Skin epidermis (tissue), 12 donors: ENCODE results near the gene IQCH.

Experiments
- H3K27ac ChIP-seq, 21 experiments: fragments of 200-600 bp; sonication (generic) in 11 of 21; one replicate each; pipeline ENCODE4 v1.5.0; 2020; ENCODE audit warnings: mild to moderate bottlenecking in 3 of 21, inconsistent platforms in 2 of 21, moderate library complexity in 2 of 21
- H3K4me3 ChIP-seq, 7 experiments: fragments of 200-600 bp; sonication (generic) in 2 of 7; one replicate each; pipeline ENCODE4 v1.5.0; 2020; ENCODE audit warnings: inconsistent platforms in 2 of 7, mild to moderate bottlenecking in 2 of 7, moderate library complexity in 1 of 7

IQCH gene

DNA sequence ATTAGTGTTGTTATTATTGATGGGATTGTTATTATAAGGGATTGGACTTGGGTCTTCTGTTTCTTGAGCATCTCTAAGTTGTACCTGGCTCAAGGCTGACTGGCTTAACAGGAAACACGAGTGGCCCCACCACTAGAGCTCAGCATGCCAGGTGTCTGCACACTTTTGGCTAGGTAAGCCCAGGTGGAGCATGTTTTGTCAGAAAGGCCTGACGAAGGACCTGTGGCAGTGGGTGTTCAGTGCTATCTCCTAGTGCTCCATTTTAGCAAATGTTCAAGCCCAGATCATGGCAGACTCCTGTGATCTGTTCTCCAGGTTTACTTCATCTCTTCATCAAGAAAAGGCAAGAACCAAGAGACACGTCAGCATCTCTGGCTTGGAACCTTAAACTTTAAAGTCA is 291.3 kb downstream of the IQCH start:
- Histone ChIP-seq H3K4me3 (no peak overlapping the region), H3K27ac (no peak overlapping the region)

- Histone ChIP-seq H3K4me3 (no peak overlapping the region), H3K27ac (no peak overlapping the region)
These were observed 292.5 kb downstream of the IQCH start for GRCh38 chr15:67547064-67547463.

- H3K27ac ChIP-seq: no peak overlapping the region
- H3K4me3 ChIP-seq: no peak overlapping the region
These were observed 293.2 kb downstream of the IQCH start for GRCh38 chr15:67547836-67548235.

- H3K27ac ChIP-seq: no peak overlapping the region
- H3K4me3 ChIP-seq: no peak overlapping the region
These were observed 293.8 kb downstream of the IQCH start for GRCh38 chr15:67548236-67548852.

GRCh38 chr15:67548862-67549651 is 294.5 kb downstream of the IQCH start:
- H3K27ac ChIP-seq: no peak overlapping the region
- H3K4me3 ChIP-seq: no peak overlapping the region

DNA sequence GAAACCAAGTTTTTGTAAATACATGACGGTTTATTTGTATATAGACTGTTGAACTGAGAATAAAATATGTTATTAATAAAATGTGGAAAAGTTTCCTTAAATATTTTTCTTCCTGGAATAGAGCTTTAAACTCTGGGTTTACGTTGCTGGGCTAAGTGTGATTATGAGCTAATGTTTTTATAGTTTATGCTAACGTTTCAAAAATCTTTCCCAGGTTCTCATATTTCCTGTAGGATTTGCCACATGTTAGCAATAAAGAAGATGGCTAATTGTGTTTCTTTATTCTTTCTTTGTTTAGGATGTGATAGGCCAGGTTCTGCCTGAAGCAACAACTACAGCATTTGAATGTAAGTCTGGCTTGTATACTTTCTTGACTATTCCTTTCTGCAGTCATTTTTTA is 295.1 kb downstream of the IQCH start:
- H3K27ac ChIP-seq: no peak overlapping the region
- H3K4me3 ChIP-seq: no peak overlapping the region

DNA sequence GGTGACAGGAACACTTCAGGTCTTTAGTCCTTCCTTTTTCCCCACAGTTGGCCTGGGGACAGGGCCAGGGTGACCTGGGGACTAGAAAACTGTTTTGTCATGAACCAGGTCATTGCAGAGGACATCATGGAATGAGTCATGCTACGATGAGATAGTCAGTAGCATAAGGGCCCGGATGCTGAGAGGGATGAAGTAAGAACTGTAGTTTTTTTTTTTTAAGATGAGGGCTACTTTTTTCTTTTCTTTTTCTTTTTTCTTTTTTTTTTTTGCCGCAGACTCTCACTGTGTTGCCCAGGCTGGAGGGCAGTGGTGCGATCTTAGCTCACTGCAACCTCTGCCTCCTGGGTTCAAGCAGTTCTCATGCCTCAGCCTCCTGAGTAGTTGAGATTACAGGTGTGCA is 295.9 kb downstream of the IQCH start:
- Histone ChIP-seq H3K27ac (no peak overlapping the region), H3K4me3 (no peak overlapping the region)

GRCh38 chr15:67551207-67551743 is 296.7 kb downstream of the IQCH start:
- Histone ChIP-seq H3K27ac (no peak overlapping the region), H3K4me3 (no peak overlapping the region)
